IPS-NIHi7 (cell line): ENCODE data around the gene NPAS2.

Experiments used
- DNase-seq: peaks from one replicate; pipeline ENCODE4 v3.0.0; 2012; ENCODE audit warnings: mixed read lengths; ENCODE audit errors: extremely low spot score

Gene NPAS2

GRCh38 chr2:100884145-100884621, 64.2 kb downstream of the NPAS2 start:
- no peak for DNase-seq

- no peak for DNase-seq
Observed at GRCh38 chr2:100886085-100886484, 66.1 kb downstream of the NPAS2 start.

- no peak for DNase-seq
Observed at GRCh38 chr2:100887039-100887578, 67.2 kb downstream of the NPAS2 start.

- no peak for DNase-seq
Observed at GRCh38 chr2:100887713-100888495, 68.0 kb downstream of the NPAS2 start.

GRCh38 chr2:100888601-100889000, 68.7 kb downstream of the NPAS2 start:
- DNase-seq, result no peak

- DNase-seq, result no peak
Observed at GRCh38 chr2:100889286-100889685, 69.3 kb downstream of the NPAS2 start.

GRCh38 chr2:100891906-100892642, 72.1 kb downstream of the NPAS2 start:
- no peak for DNase-seq

GRCh38 chr2:100893392-100894104, 73.6 kb downstream of the NPAS2 start:
- DNase-seq, result no peak

- DNase-seq, result no peak
Observed at GRCh38 chr2:100894105-100894795, 74.3 kb downstream of the NPAS2 start.

- no peak for DNase-seq
Observed at GRCh38 chr2:100894796-100895156, 74.8 kb downstream of the NPAS2 start.

- no peak for DNase-seq
Observed at GRCh38 chr2:100895402-100895801, 75.5 kb downstream of the NPAS2 start.

GRCh38 chr2:100895934-100896685, 76.2 kb downstream of the NPAS2 start:
- DNase-seq, result no peak

GRCh38 chr2:100898035-100898665, 78.2 kb downstream of the NPAS2 start:
- DNase-seq, result no peak

GRCh38 chr2:100900156-100900795, 80.3 kb downstream of the NPAS2 start:
- DNase-seq, result no peak

- no peak for DNase-seq
Observed at GRCh38 chr2:100902817-100903405, 83.0 kb downstream of the NPAS2 start.

GRCh38 chr2:100903534-100904258, 83.8 kb downstream of the NPAS2 start:
- DNase-seq, result no peak

GRCh38 chr2:100905132-100905805, 85.3 kb downstream of the NPAS2 start:
- no peak for DNase-seq

- DNase-seq, result no peak
Observed at GRCh38 chr2:100906131-100906530, 86.2 kb downstream of the NPAS2 start.
